Neural cell (in vitro differentiated cells): Measurements from ENCODE around the gene LDB2. TPM values are rescaled to one million over a fixed set of nuclear protein-coding genes. Genes with fewer than 3 reads are reported as not detected.

Source experiments
- H2AFZ ChIP-seq: fragments of 200-600, 300-800 bp; sonication (generic), shearing (Covaris generic); 2 replicates; pipeline ENCODE4 v1.6.0; 2014; ENCODE audit warnings: low read depth, mild to moderate bottlenecking, antibody characterized with exemption, low read length, moderate library complexity
- H3F3A ChIP-seq: fragments of 200-600 bp; shearing (Covaris generic); 2 replicates; pipeline ENCODE4 v1.6.1; 2016; ENCODE audit warnings: mild to moderate bottlenecking, moderate library complexity, mixed read lengths, antibody characterized with exemption, low read length; ENCODE audit not compliant: insufficient read depth, poor library complexity, severe bottlenecking
- H3K27ac ChIP-seq: fragments of 200-600, 300-800 bp; sonication (generic), shearing (Covaris generic); 2 replicates; pipeline ENCODE4 v1.5.1; 2014; ENCODE audit warnings: mild to moderate bottlenecking, low read length, moderate library complexity
- H3K27me3 ChIP-seq: fragments of 300-800, 200-600 bp; sonication (generic), shearing (Covaris generic); 2 replicates; pipeline ENCODE4 v1.6.0; 2014; ENCODE audit warnings: mild to moderate bottlenecking, low read depth, low read length, moderate library complexity; ENCODE audit not compliant: insufficient read depth
- H3K36me3 ChIP-seq: fragments of 300-800, 200-600 bp; sonication (generic), shearing (Covaris generic); 2 replicates; pipeline ENCODE4 v1.5.1; 2014; ENCODE audit warnings: mild to moderate bottlenecking, antibody characterized with exemption, low read length, moderate library complexity; ENCODE audit not compliant: insufficient read depth
- H3K4me2 ChIP-seq: fragments of 300-800, 200-600 bp; sonication (generic), shearing (Covaris generic); 2 replicates; pipeline ENCODE4 v1.6.0; 2014; ENCODE audit warnings: mild to moderate bottlenecking, low read length
- H3K4me3 ChIP-seq: fragments of 300-800, 200-600 bp; sonication (generic), shearing (Covaris generic); 2 replicates; pipeline ENCODE4 v1.5.1; 2014; ENCODE audit warnings: mild to moderate bottlenecking, low read length, moderate library complexity
- H3K79me2 ChIP-seq: fragments of 200-600 bp; shearing (Covaris generic); replicated peaks from 2 replicates; pipeline ENCODE4 v1.6.0; 2014; ENCODE audit warnings: mild to moderate bottlenecking, low read length, moderate library complexity; ENCODE audit not compliant: insufficient read depth
- H3K9ac ChIP-seq: fragments of 300-800, 200-600 bp; sonication (generic), shearing (Covaris generic); 2 replicates; pipeline ENCODE4 v1.6.1; 2016; ENCODE audit warnings: mild to moderate bottlenecking, low read length, mixed read lengths
- H3K9me2 ChIP-seq: fragments of 200-600 bp; shearing (Covaris generic); 2 replicates; pipeline ENCODE4 v1.6.1; 2016; ENCODE audit warnings: mild to moderate bottlenecking, low read length, mixed read lengths; ENCODE audit not compliant: insufficient read depth
- H3K9me3 ChIP-seq: fragments of 200-600, 300-800 bp; sonication (generic), shearing (Covaris generic); 2 replicates; pipeline ENCODE4 v1.6.1; 2016; ENCODE audit warnings: mild to moderate bottlenecking, mixed run types, low read length, moderate library complexity, mixed read lengths
- H4K20me1 ChIP-seq: fragments of 200-600 bp; shearing (Covaris generic); 2 replicates; pipeline ENCODE4 v1.6.1; 2016; ENCODE audit warnings: mild to moderate bottlenecking, mixed run types; ENCODE audit not compliant: insufficient read depth
- EP300 ChIP-seq: fragments of 450-650 bp; conservative IDR thresholded peaks from 2 replicates; pipeline ENCODE4 v1.6.1; 2014; ENCODE audit warnings: antibody characterized with exemption, mild to moderate bottlenecking, moderate library complexity; ENCODE audit not compliant: poor library complexity, severe bottlenecking
- EZH2 ChIP-seq: fragments of 200-600, 300-800 bp; shearing (Covaris generic), sonication (generic); IDR thresholded peaks from 2 replicates; pipeline ENCODE4 v1.6.1; 2014; ENCODE audit warnings: antibody characterized with exemption, low read length, borderline replicate concordance, mild to moderate bottlenecking; ENCODE audit not compliant: insufficient read depth, poor library complexity, severe bottlenecking
- MXI1 ChIP-seq: fragments of 450-650 bp; conservative IDR thresholded peaks from 2 replicates; pipeline ENCODE4 v1.6.1; 2014; ENCODE audit warnings: antibody characterized with exemption, mild to moderate bottlenecking; ENCODE audit not compliant: poor library complexity, severe bottlenecking
- POLR2AphosphoS5 ChIP-seq: IDR thresholded peaks from 2 replicates; pipeline ENCODE4 v1.6.1; 2012
- RAD21 ChIP-seq: fragments of 450-650 bp; conservative IDR thresholded peaks from 2 replicates; pipeline ENCODE4 v1.6.1; 2014; ENCODE audit warnings: antibody characterized with exemption, mild to moderate bottlenecking, moderate library complexity
- SMC3 ChIP-seq: fragments of 450-650 bp; conservative IDR thresholded peaks from 2 replicates; pipeline ENCODE4 v1.6.1; 2014; ENCODE audit warnings: antibody characterized with exemption, mild to moderate bottlenecking, moderate library complexity; ENCODE audit not compliant: poor library complexity
- TAF1 ChIP-seq: IDR thresholded peaks from 2 replicates; pipeline ENCODE4 v1.6.1; 2012; ENCODE audit warnings: low read depth
- polyA plus RNA-seq: library from polyadenylated mRNA; depleted of rRNA; stranded (reverse); fragments of >200 nt; gene quantifications from 2 replicates; pipeline ENCODE4 v1.2.3, GENCODE V29; 2014
- TF ChIP-seq, protein P1 (sequence below): IDR thresholded peaks from 2 replicates; pipeline ENCODE4 v1.6.1; 2012; ENCODE audit warnings: borderline replicate concordance
- TF ChIP-seq, protein P2 (sequence below): fragments of 450-650 bp; IDR thresholded peaks from 2 replicates; pipeline ENCODE4 v1.5.1; 2014; ENCODE audit warnings: antibody characterized with exemption, mild to moderate bottlenecking, moderate library complexity; ENCODE audit not compliant: poor library complexity, severe bottlenecking

LDB2 gene
- polyA plus RNA-seq, 1 donor from 2014 or later = 58.9 TPM

DNA sequence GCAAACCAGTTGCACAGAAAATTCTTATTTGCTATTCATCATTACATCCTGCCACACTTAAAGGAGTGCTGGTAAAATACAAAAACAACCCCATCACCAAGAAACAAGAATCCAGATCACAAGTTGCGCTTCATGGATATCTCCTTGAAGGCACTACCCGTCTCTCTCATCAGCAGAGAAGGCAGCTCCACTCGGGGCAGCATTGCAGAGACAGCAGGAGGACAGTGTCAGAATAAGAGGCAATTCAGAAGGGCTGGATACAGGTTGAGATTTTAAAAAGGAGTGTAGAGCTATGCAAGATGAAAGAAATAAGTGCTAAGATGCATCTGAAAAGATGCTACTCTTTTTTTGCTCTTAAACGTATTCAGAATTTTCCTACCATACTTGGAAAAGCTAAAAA is 71.4 kb downstream of the LDB2 start:
- Histone ChIP-seq H3K9ac (no peak overlapping the region), H3K79me2 (no peaks in the 10 kb centered on the region), H3K27ac (no peak overlapping the region), H3F3A (no peaks in the 10 kb centered on the region), H3K4me2 (no peak overlapping the region), H4K20me1 (no peaks in the 10 kb centered on the region), H2AFZ (no peak overlapping the region), H3K9me2 (no peaks in the 10 kb centered on the region), H3K36me3 (no peaks in the 10 kb centered on the region), H3K9me3 (no peaks in the 10 kb centered on the region), H3K27me3 (no peaks in the 10 kb centered on the region), H3K4me3 (peak overlapping the region; percentile 24)
- no peak for TF ChIP-seq RAD21
- TF ChIP-seq SMC3 = no peak
- no peak for TF ChIP-seq EZH2
- TF ChIP-seq POLR2AphosphoS5 = no peak
- TF ChIP-seq MXI1 = no peak
- TF ChIP-seq, protein P1, sequence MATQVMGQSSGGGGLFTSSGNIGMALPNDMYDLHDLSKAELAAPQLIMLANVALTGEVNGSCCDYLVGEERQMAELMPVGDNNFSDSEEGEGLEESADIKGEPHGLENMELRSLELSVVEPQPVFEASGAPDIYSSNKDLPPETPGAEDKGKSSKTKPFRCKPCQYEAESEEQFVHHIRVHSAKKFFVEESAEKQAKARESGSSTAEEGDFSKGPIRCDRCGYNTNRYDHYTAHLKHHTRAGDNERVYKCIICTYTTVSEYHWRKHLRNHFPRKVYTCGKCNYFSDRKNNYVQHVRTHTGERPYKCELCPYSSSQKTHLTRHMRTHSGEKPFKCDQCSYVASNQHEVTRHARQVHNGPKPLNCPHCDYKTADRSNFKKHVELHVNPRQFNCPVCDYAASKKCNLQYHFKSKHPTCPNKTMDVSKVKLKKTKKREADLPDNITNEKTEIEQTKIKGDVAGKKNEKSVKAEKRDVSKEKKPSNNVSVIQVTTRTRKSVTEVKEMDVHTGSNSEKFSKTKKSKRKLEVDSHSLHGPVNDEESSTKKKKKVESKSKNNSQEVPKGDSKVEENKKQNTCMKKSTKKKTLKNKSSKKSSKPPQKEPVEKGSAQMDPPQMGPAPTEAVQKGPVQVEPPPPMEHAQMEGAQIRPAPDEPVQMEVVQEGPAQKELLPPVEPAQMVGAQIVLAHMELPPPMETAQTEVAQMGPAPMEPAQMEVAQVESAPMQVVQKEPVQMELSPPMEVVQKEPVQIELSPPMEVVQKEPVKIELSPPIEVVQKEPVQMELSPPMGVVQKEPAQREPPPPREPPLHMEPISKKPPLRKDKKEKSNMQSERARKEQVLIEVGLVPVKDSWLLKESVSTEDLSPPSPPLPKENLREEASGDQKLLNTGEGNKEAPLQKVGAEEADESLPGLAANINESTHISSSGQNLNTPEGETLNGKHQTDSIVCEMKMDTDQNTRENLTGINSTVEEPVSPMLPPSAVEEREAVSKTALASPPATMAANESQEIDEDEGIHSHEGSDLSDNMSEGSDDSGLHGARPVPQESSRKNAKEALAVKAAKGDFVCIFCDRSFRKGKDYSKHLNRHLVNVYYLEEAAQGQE = no peak
- TF ChIP-seq EP300 = no peak
- TF ChIP-seq TAF1 = no peak
- TF ChIP-seq, protein P2, sequence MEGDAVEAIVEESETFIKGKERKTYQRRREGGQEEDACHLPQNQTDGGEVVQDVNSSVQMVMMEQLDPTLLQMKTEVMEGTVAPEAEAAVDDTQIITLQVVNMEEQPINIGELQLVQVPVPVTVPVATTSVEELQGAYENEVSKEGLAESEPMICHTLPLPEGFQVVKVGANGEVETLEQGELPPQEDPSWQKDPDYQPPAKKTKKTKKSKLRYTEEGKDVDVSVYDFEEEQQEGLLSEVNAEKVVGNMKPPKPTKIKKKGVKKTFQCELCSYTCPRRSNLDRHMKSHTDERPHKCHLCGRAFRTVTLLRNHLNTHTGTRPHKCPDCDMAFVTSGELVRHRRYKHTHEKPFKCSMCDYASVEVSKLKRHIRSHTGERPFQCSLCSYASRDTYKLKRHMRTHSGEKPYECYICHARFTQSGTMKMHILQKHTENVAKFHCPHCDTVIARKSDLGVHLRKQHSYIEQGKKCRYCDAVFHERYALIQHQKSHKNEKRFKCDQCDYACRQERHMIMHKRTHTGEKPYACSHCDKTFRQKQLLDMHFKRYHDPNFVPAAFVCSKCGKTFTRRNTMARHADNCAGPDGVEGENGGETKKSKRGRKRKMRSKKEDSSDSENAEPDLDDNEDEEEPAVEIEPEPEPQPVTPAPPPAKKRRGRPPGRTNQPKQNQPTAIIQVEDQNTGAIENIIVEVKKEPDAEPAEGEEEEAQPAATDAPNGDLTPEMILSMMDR = no peak

DNA sequence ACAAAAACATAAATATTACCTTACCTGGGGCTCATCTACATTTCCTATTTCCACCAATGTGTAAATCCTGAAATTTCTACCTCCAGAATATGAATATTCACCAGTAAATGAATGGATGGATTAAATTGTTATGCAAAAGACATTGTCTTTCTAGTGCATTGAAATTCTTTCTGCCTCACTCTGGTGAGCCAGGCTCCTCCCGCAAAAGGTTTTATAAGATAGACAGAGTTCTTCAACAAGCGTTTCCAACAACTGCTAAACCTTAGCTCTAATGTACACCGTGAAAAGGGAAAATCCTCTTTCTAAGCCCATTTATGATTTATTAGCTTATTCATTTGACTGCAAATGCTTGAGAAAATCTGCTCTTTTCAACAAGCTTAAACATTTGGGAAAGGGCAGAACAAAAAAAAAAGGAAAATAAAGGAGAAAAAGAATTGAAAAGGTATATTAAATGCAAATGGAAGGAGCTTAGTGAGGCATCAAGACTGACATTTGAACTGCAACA is 72.0 kb downstream of the LDB2 start:
- Histone ChIP-seq H3F3A (no peaks in the 10 kb centered on the region), H3K4me2 (peak overlapping the region; percentile 37), H3K9ac (peak overlapping the region; percentile 2), H3K79me2 (no peaks in the 10 kb centered on the region), H3K27me3 (no peaks in the 10 kb centered on the region), H3K9me2 (no peaks in the 10 kb centered on the region), H3K4me3 (peak overlapping the region; percentile 24), H3K36me3 (no peaks in the 10 kb centered on the region), H3K9me3 (no peaks in the 10 kb centered on the region), H3K27ac (no peak overlapping the region), H2AFZ (no peak overlapping the region), H4K20me1 (no peaks in the 10 kb centered on the region)
- no peak for TF ChIP-seq SMC3
- TF ChIP-seq EZH2 = no peak
- TF ChIP-seq, protein P1 = no peak
- no peak for TF ChIP-seq MXI1
- no peak for TF ChIP-seq POLR2AphosphoS5
